GM18511 (cell line): ENCODE measurements around the gene FCRL6.

Experiments used
- ATAC-seq: cut with Tn5 transposase; IDR thresholded peaks from one replicate; pipeline ENCODE4 v1.9.1; 2021; ENCODE audit warnings: mild to moderate bottlenecking, moderate library complexity; ENCODE audit not compliant: unreplicated experiment

The FCRL6 gene

DNA sequence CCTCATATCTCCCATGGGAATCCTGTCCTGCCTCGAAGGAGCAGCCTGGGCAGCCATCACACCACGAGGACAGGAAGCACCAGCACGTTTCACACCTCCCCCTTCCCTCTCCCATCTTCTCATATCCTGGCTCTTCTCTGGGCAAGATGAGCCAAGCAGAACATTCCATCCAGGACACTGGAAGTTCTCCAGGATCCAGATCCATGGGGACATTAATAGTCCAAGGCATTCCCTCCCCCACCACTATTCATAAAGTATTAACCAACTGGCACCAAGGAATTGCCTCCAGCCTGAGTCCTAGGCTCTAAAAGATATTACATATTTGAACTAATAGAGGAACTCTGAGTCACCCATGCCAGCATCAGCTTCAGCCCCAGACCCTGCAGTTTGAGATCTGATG is 33.2 kb downstream of the FCRL6 start:
- ATAC-seq = no peak

DNA sequence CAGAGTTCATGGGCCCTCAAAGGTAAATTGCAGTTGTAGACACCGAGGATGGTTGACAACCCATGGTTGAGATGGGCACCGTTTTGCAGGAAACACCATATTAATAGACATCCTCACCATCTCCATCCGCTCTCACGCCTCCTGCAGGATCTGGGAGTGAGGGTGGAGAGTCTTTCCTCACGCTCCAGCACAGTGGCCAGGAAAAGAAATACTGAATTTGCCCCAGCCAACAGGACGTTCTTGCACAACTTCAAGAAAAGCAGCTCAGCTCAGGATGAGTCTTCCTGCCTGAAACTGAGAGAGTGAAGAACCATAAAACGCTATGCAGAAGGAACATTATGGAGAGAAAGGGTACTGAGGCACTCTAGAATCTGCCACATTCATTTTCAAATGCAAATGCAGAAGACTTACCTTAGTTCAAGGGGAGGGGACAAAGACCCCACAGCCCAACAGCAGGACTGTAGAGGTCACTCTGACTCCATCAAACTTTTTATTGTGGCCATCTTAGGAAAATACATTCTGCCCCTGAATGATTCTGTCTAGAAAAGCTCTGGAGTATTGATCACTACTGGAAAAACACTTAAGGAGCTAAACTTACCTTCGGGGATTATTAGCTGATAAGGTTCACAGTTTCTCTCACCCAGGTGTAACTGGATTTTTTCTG is 33.8 kb downstream of the FCRL6 start:
- no peak for ATAC-seq

GRCh38 chr1:159838715-159839114 is 36.6 kb downstream of the FCRL6 start:
- ATAC-seq = peak; percentile 78

DNA sequence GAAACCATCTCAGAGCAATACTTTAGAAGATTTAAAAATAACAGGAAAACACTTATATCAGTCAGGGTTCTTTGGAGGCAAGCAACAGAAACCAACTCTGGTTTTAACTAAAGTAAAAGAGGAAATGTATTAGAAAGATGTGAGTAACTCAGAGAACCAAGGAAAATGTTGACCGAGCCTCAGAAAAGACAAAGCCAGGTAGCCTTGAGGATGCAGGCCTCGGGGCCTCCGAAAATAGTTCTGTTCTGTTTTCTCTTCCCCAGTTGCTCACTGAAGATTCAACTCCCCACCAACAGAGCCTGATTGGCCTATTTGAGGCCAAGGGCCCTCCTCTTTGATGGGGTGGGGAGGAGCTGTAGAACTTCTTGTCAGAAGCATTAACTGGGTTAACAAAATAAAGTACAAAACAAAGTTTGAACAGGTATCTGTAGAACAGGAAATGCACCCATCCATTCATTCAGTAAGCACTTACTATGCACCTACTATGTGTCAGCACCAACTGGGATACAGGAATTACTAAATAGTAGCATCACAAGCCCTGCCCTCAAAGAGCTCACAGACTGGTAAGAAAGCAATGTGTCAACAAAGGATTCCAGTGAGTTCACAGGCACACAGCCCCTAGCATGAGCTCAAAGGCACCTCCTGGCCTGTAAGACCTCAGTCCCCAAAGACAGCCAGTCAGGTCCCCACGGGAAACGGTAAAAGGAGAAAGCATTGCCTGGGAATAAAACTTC is 37.1 kb downstream of the FCRL6 start:
- peak; percentile 83 for ATAC-seq

DNA sequence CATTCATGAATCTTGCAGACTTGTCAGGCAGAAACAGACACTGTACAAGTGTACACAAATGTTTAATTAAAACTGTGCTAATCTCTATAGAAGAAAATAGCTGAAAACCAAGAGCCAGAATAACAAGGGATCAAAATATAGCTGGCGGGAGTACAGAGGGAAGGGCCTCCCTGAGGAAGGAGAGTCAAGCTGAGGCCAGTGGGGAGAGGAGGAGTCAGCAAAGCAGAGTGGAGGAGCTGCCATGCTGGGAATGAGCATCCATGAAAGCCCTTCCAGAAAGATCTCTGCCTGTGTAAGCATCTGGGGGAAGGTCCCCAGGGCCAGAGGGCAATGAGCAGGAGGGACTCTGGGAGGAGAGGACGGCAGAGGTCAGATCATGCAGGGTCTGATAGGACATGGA is 39.6 kb downstream of the FCRL6 start:
- no peak for ATAC-seq

DNA sequence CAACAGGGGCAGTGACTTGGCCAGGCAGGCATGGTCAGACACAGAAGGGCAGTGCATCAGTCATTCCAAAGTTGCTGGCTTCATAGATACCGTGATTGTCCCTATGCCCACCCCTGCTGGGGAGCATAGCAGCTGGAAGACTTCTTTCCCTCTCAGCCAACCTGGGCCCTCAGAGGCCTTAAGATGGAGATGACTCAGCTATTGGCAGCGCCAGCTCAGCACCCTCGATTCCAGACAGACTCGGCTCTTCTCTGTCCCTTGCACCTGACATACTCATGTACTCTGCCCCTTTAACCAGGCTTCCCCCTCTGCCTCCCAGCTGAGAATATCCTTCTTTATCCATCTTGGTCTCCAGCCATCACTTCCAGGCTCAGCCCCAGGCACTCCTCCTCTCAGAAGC is 41.3 kb downstream of the FCRL6 start:
- ATAC-seq = no peak

DNA sequence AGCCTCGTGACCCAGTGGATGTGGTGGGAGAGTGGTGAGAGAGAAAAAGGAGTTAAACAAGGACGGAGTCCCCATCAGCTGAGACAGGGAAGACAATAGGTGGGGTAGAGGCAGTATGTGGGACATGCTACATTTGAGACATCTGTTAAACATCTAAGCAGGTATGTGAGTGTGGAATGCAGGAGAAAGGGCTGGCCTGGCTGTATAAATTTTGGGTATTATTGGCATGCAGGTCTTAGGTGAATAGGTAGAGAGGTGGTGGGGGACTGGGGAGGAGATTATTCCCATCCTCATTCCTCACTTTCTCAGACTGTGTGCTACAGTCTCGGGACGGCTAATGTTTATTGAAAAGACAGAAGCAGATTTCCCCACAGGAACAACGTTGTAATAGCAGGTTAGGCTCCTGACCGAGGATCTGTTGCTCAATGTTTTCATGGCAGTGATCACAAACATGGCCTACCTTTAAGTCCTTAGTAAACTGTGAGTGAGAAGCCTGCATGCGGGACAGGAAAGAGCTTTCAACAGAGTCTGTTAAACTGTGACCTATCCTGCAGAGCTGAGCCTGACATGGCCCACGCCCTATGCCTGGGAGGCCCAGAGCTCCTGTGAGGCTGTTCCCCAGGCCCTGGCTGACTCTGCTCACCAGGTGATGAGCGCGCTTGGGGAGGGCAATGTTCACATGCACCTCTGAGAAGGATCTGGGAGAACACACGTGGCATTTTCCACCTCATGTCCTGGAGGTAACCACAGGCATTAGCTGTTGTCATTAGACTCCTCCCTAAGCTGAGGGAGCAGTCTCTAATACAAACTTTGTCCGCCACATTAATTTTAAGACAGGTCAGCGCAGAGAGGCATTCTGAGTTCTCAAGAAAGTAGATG is 43.8 kb downstream of the FCRL6 start:
- ATAC-seq = no peak

GRCh38 chr1:159847231-159847630 is 45.1 kb downstream of the FCRL6 start:
- ATAC-seq = no peak

GRCh38 chr1:159848326-159848725 is 46.2 kb downstream of the FCRL6 start:
- ATAC-seq = no peak

DNA sequence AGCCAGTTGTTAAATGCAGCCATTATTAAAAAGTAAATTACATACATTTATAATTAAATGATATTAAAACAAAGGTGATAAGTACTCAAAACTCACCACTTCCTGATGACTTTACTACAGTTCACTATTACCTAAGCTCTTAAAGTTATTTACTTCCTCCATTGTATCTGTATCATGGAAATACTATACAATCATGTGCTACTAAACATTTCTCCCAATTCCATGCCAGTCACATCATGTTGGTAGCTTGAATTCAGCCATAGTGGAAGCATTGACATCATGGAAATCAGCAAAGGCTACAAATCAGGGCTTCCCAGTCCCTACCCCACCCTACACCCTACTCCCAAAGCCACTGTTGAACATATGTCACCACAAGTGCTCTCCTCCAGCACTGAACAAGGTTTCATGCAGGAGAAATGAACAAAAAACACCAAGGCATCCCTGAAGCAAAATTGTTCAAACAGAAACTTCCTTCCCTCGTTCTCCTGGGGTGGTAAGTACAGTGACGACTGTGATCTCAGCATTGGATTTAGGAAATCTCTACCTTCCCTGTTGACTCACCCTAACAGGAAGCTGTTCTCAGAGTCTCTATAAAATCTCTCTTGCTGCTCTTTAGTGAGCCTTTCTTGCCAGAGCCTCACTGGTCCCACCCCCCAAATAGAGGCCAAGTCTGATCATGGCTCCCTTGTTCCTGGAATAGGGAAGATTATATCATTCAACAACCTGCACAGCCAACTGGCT is 47.6 kb downstream of the FCRL6 start:
- ATAC-seq = no peak

GRCh38 chr1:159851407-159851806 is 49.2 kb downstream of the FCRL6 start:
- no peak for ATAC-seq

- no peak for ATAC-seq
These were observed 51.4 kb downstream of the FCRL6 start for GRCh38 chr1:159853417-159854115.

GRCh38 chr1:159854116-159854692 is 52.0 kb downstream of the FCRL6 start:
- ATAC-seq = peak; percentile 21

DNA sequence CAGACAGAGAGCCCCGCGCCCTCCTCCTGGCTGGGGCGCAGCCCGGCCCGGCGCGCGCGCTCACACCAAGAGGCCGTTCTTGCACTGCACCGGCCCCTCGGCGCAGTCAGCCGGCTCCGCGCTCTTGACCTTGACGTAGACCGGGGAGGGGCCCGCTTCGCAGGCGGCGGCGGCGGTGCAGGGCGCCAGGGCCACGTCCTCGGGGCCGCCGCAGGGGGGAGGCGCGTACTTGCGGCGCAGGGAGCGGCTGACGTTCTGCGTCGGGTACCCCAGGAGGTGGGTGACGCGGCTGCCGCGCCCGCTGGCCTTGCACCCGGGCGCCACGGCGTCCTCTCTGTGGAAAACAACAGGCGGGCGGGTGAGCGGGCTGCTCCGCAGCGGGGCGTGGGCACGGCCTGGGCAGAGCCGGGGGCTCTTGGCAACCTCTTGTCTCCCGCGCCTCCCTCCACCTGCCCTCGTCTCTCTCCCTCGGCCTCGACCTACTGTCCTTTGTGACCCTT is 52.6 kb downstream of the FCRL6 start:
- ATAC-seq = peak; percentile 92

DNA sequence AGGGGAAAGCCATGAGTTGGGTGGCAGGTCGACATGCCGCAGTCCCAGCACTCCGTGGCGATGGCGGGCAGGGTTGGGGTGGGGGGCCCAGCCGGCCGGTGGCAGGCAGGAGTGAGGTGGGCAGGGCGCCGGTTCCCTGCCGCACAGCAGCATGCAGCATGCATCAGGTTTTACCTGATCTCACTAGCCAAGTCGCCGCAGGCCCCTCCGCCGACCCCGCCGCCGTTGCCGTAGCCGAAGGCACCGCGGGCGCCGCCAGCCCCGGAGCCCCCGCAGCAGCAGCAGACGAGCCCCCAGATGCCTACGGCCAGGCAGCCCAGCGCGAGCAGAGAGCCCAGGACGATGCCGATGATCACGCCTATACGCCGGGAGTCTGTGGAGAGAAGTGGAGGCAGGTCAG is 53.5 kb downstream of the FCRL6 start:
- no peak for ATAC-seq

GRCh38 chr1:159856576-159856975 is 54.4 kb downstream of the FCRL6 start:
- ATAC-seq = no peak

- no peak for ATAC-seq
These were observed 55.7 kb downstream of the FCRL6 start for GRCh38 chr1:159857889-159858288.

DNA sequence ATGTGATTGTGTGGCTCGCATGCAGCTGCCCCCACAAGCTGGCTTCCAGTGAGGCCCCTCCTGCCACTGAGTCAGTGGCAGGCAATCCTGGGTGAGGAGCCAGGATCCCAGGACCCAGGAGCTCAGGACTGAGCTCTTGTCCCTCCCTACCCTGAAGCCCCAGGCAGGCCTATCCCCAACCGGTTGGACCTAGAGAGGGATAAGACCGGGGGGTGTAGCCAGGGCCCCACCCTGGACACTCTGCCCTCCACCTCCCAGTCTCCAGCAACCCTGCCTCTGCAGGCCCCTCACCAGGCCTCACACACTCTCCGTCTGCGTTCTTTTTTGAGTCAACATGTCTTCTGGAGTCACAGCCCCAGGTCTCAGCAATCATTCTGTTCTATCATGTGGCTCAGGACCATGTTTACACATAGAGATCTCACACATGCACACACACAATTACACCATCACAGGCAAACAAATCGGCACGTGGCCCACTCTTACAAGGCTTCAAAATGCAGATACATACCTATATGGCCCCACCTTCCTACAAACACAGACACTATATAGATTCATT is 57.7 kb downstream of the FCRL6 start:
- no peak for ATAC-seq

DNA sequence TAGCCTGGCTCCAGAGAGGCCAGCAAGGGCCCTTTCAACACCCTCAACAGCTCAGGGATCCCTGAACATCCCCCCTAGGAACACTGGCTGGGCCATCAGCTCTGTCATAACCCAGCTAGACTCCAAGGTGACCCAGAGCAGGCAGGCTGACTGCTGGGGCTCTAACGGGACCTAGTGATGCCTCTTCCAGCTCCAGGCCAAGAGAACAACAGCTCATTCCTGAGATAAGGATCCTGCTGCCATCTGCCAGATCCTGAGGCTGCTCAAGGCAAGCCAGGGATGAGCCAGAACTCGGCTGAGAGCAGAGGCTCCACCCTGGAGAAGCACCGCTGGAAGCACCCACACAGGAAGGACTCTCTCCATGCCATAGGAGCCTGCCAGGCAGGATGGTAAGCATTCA is 58.3 kb downstream of the FCRL6 start:
- no peak for ATAC-seq

- no peak for ATAC-seq
These were observed 59.1 kb downstream of the FCRL6 start for GRCh38 chr1:159861218-159861617.
